ENCODE data around the gene CHURC1. TPM values are rescaled to one million over a fixed set of nuclear protein-coding genes. Genes with fewer than 3 reads are reported as not detected.

The CHURC1 gene
- total and polyA plus RNA-seq, 2 donors (not counting 1 experiment from before 2014, with no cell fraction given), result 29.7 to 77.1 TPM

DNA sequence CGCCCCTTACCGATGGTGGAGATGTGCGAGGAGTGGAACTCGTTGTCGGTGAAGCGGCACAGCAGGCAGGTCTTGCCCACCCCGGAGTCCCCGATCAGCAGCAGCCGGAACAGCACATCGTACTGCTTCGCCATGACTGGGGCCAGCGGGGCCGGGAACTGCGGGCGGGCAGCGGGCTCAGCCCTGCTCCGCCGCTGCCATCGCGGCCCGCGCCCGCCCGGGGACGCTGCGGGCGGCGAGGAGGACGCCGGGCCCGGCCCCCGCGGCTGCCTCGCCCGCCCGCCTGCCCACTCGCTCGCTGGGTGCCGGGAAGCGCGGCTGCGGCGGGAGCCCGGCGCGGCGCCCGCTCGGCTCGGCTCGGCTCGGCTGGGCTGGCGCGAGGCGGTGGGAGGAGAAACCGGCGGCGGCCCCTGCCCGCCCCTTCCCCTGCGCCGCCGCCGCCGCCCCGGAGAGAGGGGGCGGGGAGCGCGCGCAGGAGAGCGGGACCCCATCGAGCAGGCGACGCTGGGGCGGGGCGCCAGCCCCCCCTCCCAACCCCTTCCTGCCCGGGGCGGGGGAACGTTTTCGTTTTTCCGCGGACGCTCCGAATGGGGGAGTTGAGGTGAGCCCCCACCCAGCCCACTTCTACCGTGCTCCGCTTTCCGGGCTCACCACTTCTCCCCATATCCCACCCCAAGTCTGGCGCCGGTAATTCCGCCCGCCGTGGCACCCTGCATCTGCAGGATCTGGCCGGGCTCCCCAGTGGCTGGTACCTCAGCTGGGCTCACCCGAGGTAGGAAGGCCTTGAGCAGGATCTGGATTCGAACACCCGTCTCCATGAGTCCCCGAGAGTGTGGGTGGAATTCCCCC, 57.9 kb downstream of the CHURC1 start, which contains the start of gene RAB15:
TSS of gene RAB15 (minus strand) at position 394 of the 849 bp plus-strand sequence. CDS start at position 134, 260 bp downstream.
- no peaks in the 10 kb centered on the region for H4K20me1 ChIP-seq (ENCODE audit: control insufficient read depth, insufficient read depth, low read length, poor library complexity, severe bottlenecking)
- H2AFZ ChIP-seq (ENCODE audit: insufficient read depth, low read depth, low read length, poor library complexity, severe bottlenecking), result peak within 1 kb of the TSS; percentile 77
- Mint-ChIP-seq H3K27me3 (peaks cover 19% of the 10 kb centered on the region), H3K27ac (no peak within 1 kb of the TSS), H3K4me3 (peak within 1 kb of the TSS; percentile 83), H3K9me3 (ENCODE audit: insufficient read depth) (no peaks in the 10 kb centered on the region), H3K4me1 (peaks cover 6% of the 10 kb centered on the region)
- under 1% methylated on average over 67 of the region's 96 CpGs for WGBS (ENCODE audit: insufficient coverage)
- peaks cover 11% of the 10 kb centered on the region in 2 donors for H3K4me1 ChIP-seq (ENCODE audit: control insufficient read depth in 2 of 2, insufficient read depth in 2 of 2, low read length in 2 of 2)
- intact Hi-C loops (cut with micrococcal nuclease), result loop anchor here (2.0 to 5.0 kb wide), 2 partner anchors 15 to 60 kb away; partner anchors contain the start of genes CHURC1 and FNTB
- H3K27me3 ChIP-seq (replicated peaks in 1 of 4; ENCODE audit: control extremely low read depth in 1 of 4, control insufficient read depth in 3 of 4, insufficient read depth in 4 of 4, low read length in 3 of 4), result peaks cover 0 to 27% (median 9%) of the 10 kb centered on the region in 4 experiments
- CTCF ChIA-PET, result interaction anchor here (1.5 kb wide), 1 partner anchor 12 kb away, joined by 3 read pairs; no protein-coding TSS in a partner anchor
- peak; percentile 71 for ATAC-seq (ENCODE audit: low read depth)
- H3K27ac ChIP-seq (ENCODE audit: low read length in 2 of 2), result no peak within 1 kb of the TSS
- POLR2A ChIA-PET, result interaction anchor here (0.6 kb wide), 1 partner anchor 51 kb away, joined by 3 read pairs; no protein-coding TSS in a partner anchor
- H3K9me3 ChIP-seq (ENCODE audit: control extremely low read depth in 1 of 3, control insufficient read depth in 2 of 3, insufficient read depth in 1 of 3, low read length in 2 of 3), result no peaks in the 10 kb centered on the region
- H3K4me2 ChIP-seq (replicated peaks; ENCODE audit: low read depth, low read length, poor library complexity, severe bottlenecking), result peak within 1 kb of the TSS; percentile 96
- DNase-seq, result peak; percentile 50
- H3K4me3 ChIP-seq (ENCODE audit: control extremely low read depth in 1 of 5, extremely low read depth in 1 of 5, insufficient read depth in 1 of 5, low read depth in 2 of 5, low read length in 4 of 5), result peak within 1 kb of the TSS in 4 of 5 experiments; percentile 44 to 65 (median 62)
- H3K36me3 ChIP-seq (replicated peaks in 1 of 2; ENCODE audit: control extremely low read depth in 1 of 2, control insufficient read depth in 1 of 2, extremely low read depth in 1 of 2, insufficient read depth in 2 of 2, low read length in 1 of 2), result no peaks in the 10 kb centered on the region
- H3K79me2 ChIP-seq (ENCODE audit: control insufficient read depth, insufficient read depth, low read length), result no peaks in the 10 kb centered on the region
- TF ChIP-seq, protein P1, sequence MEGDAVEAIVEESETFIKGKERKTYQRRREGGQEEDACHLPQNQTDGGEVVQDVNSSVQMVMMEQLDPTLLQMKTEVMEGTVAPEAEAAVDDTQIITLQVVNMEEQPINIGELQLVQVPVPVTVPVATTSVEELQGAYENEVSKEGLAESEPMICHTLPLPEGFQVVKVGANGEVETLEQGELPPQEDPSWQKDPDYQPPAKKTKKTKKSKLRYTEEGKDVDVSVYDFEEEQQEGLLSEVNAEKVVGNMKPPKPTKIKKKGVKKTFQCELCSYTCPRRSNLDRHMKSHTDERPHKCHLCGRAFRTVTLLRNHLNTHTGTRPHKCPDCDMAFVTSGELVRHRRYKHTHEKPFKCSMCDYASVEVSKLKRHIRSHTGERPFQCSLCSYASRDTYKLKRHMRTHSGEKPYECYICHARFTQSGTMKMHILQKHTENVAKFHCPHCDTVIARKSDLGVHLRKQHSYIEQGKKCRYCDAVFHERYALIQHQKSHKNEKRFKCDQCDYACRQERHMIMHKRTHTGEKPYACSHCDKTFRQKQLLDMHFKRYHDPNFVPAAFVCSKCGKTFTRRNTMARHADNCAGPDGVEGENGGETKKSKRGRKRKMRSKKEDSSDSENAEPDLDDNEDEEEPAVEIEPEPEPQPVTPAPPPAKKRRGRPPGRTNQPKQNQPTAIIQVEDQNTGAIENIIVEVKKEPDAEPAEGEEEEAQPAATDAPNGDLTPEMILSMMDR (IDR thresholded peaks at IDR 0.05), result no peak
- TF ChIP-seq EZH2 (IDR thresholded peaks at IDR 0.05; ENCODE audit: borderline replicate concordance, insufficient read depth, low read depth, low read length, poor library complexity, severe bottlenecking), result no peak
- H3K9ac ChIP-seq (ENCODE audit: low read length), result peak within 1 kb of the TSS; percentile 62

All from B cell (primary cell).